Skeletal muscle tissue (tissue), 4 donors: ENCODE measurements around the gene GNGT2. TPM values are rescaled to one million over a fixed set of nuclear protein-coding genes. Genes with fewer than 3 reads are reported as not detected.
"Not testable (repeated sequence)": the region's sequence is repeated elsewhere in the genome, so short reads cannot be mapped to it uniquely, and the experiment has no call there.

ENCODE experiments used
- H3K27ac ChIP-seq: one replicate; pipeline ENCODE4 v1.7.0; 2013; ENCODE audit warnings: mild to moderate bottlenecking, low read depth, low read length, inconsistent platforms
- H3K27me3 ChIP-seq, 3 donors: one replicate each; pipeline ENCODE4 v1.7.0; 2013; ENCODE audit warnings: low read length in 3 of 3; ENCODE audit not compliant: control insufficient read depth in 3 of 3, insufficient read depth in 3 of 3
- H3K36me3 ChIP-seq, 3 donors: one replicate each; pipeline ENCODE4 v1.7.0; 2013; ENCODE audit warnings: low read length in 3 of 3; ENCODE audit not compliant: control insufficient read depth in 3 of 3, insufficient read depth in 3 of 3
- H3K4me1 ChIP-seq, 3 donors: one replicate each; pipeline ENCODE4 v1.7.0; 2013; ENCODE audit warnings: low read length in 3 of 3, mild to moderate bottlenecking in 3 of 3; ENCODE audit not compliant: control insufficient read depth in 3 of 3, insufficient read depth in 3 of 3
- H3K4me3 ChIP-seq, 3 donors: one replicate each; pipeline ENCODE4 v1.7.0; 2013; ENCODE audit warnings: low read length in 3 of 3
- H3K9ac ChIP-seq, 3 donors: one replicate each; pipeline ENCODE4 v1.7.0; 2013; ENCODE audit warnings: low read length in 3 of 3, mild to moderate bottlenecking in 3 of 3, moderate library complexity in 2 of 3, low read depth in 1 of 3
- H3K9me3 ChIP-seq, 3 donors: one replicate each; pipeline ENCODE4 v1.7.0; 2013; ENCODE audit warnings: low read length in 3 of 3; ENCODE audit not compliant: control insufficient read depth in 3 of 3
- total RNA-seq: library from RNA; depleted of rRNA; stranded (reverse); fragments of >200 nt; gene quantifications from one replicate; pipeline ENCODE4 v1.2.3, GENCODE V29; 2014
- donor health status: Osteomylitis.

The GNGT2 gene
- total RNA-seq, 1 donor from 2014 or later = 2.1 TPM

- Histone ChIP-seq H3K9me3 (peaks cover 5 to 10% (median 6%) of the 10 kb centered on the region in 3 donors), H3K4me1 (no peaks in the 10 kb centered on the region), H3K36me3 (no peaks in the 10 kb centered on the region), H3K27me3 (peaks cover 0 to 9% (median 0%) of the 10 kb centered on the region in 3 donors), H3K27ac (no peak overlapping the region), H3K4me3 (no peak overlapping the region), H3K9ac (no peak overlapping the region)
Observed at GRCh38 chr17:49180998-49181635, 29.3 kb downstream of the GNGT2 start.

DNA sequence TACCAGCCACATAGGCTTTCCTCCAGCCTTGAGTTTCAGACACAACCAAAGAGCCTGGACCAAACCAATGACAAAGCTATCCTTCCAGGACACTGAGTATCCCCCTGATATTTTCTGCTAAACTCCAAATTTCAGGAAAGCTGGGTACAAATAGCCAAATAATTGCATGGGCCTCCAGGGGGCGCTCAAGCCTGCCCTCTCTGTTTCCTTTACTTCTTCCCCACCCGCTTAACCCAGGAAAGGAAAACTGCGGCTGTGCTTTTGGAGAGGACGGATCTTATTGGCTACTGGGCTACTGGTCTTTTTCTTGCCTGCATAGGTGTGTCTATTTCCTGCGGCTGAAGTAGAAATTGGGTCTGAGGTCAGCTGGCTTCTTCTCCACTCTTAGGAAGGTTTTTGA lies 30.1 kb downstream of the GNGT2 start:
- Histone ChIP-seq H3K9ac (no peak overlapping the region), H3K27ac (no peak overlapping the region), H3K4me3 (no peak overlapping the region), H3K36me3 (no peaks in the 10 kb centered on the region), H3K4me1 (no peaks in the 10 kb centered on the region), H3K27me3 (peaks cover 0 to 9% (median 0%) of the 10 kb centered on the region in 3 donors), H3K9me3 (peaks cover 5 to 13% (median 13%) of the 10 kb centered on the region in 3 donors)

DNA sequence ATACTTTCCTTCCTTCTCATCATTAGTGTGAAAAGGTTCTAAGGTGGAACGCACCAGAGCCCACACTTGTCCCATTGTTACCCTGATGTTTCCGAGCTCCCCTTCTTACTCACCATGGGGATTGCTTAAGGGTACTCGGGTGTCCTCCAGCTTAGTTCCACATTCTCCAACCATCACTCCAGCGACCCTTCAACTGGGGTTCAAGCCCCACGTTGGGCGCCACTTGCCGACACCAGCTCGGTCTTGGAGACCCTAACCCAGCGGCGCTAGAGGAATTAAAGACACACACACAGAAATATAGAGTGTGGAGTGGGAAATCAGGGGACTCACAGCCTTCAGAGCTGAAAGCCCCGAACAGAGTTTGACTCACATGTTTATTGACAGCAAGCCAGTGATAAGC lies 34.4 kb downstream of the GNGT2 start:
- H3K36me3 ChIP-seq, H3K9ac ChIP-seq, H3K27me3 ChIP-seq, H3K4me3 ChIP-seq, H3K27ac ChIP-seq, H3K4me1 ChIP-seq: not testable (repeated sequence)
- peaks cover 5 to 13% (median 13%) of the 10 kb centered on the region in 3 donors for H3K9me3 ChIP-seq

DNA sequence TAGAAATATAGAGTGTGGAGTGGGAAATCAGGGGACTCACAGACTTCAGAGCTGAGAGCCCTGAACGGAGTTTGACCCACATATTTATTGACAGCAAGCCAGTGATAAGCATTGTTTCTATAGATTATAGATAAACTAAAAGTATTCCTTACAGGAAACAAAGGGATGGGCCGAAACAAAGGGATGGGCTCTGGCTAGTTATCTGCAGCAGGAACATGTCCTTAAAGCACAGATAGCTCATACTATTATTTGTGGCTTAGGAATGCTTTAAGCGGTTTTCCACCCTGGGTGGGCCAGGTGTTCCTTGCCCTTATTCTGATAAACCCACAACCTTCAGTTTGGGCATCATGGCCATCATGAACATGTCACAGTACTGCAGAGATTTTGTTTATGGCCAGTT lies 39.7 kb downstream of the GNGT2 start:
- peaks cover 28 to 44% (median 31%) of the 10 kb centered on the region in 3 donors for H3K27me3 ChIP-seq
- not testable (repeated sequence) for H3K27ac ChIP-seq, H3K4me3 ChIP-seq, H3K4me1 ChIP-seq, H3K9me3 ChIP-seq, H3K9ac ChIP-seq, H3K36me3 ChIP-seq

- Histone ChIP-seq H3K4me3 (no peak overlapping the region), H3K27ac (no peak overlapping the region), H3K9me3 (no peaks in the 10 kb centered on the region), H3K4me1 (no peaks in the 10 kb centered on the region), H3K36me3 (no peaks in the 10 kb centered on the region), H3K27me3 (peaks cover 28 to 47% (median 31%) of the 10 kb centered on the region in 3 donors), H3K9ac (no peak overlapping the region)
Observed at GRCh38 chr17:49170216-49170615, 40.2 kb downstream of the GNGT2 start.

GRCh38 chr17:49168706-49169105 lies 41.7 kb downstream of the GNGT2 start:
- peaks cover 28 to 47% (median 31%) of the 10 kb centered on the region in 3 donors for H3K27me3 ChIP-seq
- no peaks in the 10 kb centered on the region for H3K4me1 ChIP-seq
- H3K4me3 ChIP-seq = no peak overlapping the region
- no peaks in the 10 kb centered on the region for H3K9me3 ChIP-seq
- H3K9ac ChIP-seq = no peak overlapping the region
- H3K36me3 ChIP-seq = no peaks in the 10 kb centered on the region
- H3K27ac ChIP-seq = no peak overlapping the region

DNA sequence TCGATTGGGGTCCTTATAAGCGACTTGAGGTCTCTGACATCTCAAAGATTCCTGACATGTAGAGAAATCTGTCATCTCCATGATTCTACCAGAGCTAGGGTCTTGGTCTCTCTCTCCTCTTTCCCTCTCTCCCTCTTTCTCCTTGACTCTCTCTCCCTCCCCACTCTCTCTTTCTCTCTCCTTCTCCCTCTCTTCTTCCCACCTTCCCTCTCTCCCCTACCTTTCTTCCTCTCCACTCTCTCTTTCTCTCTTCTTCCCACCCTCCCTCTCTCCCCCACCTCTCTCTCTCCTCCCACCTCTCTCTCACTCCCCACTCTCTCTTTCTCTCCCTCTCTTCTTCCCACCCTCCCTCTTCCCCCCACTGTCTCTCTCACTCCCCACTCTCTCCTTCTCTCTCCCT lies 45.2 kb downstream of the GNGT2 start:
- Histone ChIP-seq H3K4me1 (no peaks in the 10 kb centered on the region), H3K9ac (no peak overlapping the region), H3K36me3 (no peaks in the 10 kb centered on the region), H3K4me3 (no peak overlapping the region), H3K9me3 (no peaks in the 10 kb centered on the region), H3K27ac (no peak overlapping the region), H3K27me3 (peaks cover 28 to 48% (median 30%) of the 10 kb centered on the region in 3 donors)

DNA sequence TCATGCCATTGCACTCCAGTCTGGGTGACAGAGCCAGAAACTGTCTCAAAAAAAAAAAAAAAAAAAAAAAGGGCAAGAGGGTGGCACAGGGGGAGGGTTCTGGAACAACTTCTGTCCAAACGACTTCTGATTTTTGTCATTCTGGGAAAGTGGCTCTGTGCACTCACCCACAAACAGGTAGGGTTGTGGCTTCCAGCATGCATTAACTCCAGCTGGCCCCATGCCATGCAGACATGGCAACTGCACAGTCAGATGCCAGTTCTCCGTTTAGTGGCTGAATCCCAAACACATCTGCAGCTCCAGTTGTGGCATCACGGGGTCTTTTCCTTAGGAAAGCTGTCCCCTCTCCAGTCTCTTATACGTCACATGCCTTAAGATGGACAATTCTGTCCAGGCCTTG lies 47.5 kb downstream of the GNGT2 start:
- no peaks in the 10 kb centered on the region for H3K36me3 ChIP-seq
- H3K9ac ChIP-seq = no peak overlapping the region
- no peaks in the 10 kb centered on the region for H3K9me3 ChIP-seq
- H3K27ac ChIP-seq = no peak overlapping the region
- no peak overlapping the region for H3K4me3 ChIP-seq
- H3K4me1 ChIP-seq = no peaks in the 10 kb centered on the region
- peaks cover 16 to 37% (median 18%) of the 10 kb centered on the region in 3 donors for H3K27me3 ChIP-seq

- Histone ChIP-seq H3K27ac (no peak overlapping the region), H3K36me3 (no peaks in the 10 kb centered on the region), H3K9me3 (no peaks in the 10 kb centered on the region), H3K9ac (no peak overlapping the region), H3K4me1 (no peaks in the 10 kb centered on the region), H3K4me3 (no peak overlapping the region), H3K27me3 (peaks cover 35 to 40% (median 37%) of the 10 kb centered on the region in 3 donors)
Observed at GRCh38 chr17:49157784-49158183, 52.6 kb downstream of the GNGT2 start.

DNA sequence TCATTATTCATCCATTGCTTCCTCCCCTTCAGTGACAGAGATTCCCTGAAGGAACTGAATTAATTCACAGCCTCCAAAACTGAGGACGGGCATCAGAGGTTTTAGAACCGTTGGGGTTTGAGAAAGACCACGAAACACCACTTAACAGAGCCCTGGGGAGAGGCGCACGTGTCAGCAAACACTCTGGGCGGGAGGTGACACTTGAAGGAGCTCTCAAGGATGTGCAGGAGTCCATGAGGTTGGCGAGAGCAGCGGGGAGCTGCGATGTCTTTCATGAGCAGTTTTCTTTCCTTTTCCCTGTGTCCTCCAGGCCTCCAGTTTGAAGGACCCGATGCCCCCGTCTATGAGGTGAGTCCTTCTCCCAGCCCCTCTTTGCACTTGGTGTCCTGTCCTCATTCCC lies 54.1 kb downstream of the GNGT2 start:
- Histone ChIP-seq H3K9ac (no peak overlapping the region), H3K4me3 (no peak overlapping the region), H3K27me3 (peaks cover 35 to 44% (median 37%) of the 10 kb centered on the region in 3 donors), H3K27ac (no peak overlapping the region), H3K9me3 (no peaks in the 10 kb centered on the region), H3K4me1 (no peaks in the 10 kb centered on the region), H3K36me3 (no peaks in the 10 kb centered on the region)
